HepG2 (cell line): Measurements from ENCODE around the gene RETN. TPM values are rescaled to one million over a fixed set of nuclear protein-coding genes. Genes with fewer than 3 reads are reported as not detected.

ENCODE experiments used
- HIC2 ChIP-seq: sonication (generic); formaldehyde crosslinking; IDR thresholded peaks from 2 replicates; pipeline ENCODE4 v1.9.0; 2022; ENCODE audit warnings: low read depth, missing genetic modification reagents
- SSRP1 ChIP-seq: IDR thresholded peaks from 2 replicates; pipeline ENCODE4 v1.6.1; 2016; ENCODE audit warnings: control low read depth
- ZFYVE20 ChIP-seq: sonication (generic); formaldehyde crosslinking; IDR thresholded peaks from 2 replicates; pipeline ENCODE4 v1.8.0; 2023; ENCODE audit warnings: low read depth, mild to moderate bottlenecking, moderate library complexity, missing genetic modification reagents, borderline replicate concordance
- ZHX2 ChIP-seq, 2 experiments: sonication (generic) in 1 of 2; formaldehyde crosslinking in 1 of 2; IDR thresholded peaks; 2 replicates each; pipeline versions ENCODE4 v1.6.1 to v1.9.0; 2014 to 2022; ENCODE audit warnings: antibody characterized with exemption in 1 of 2, borderline replicate concordance in 1 of 2, inconsistent platforms in 1 of 2, low read depth in 1 of 2, missing genetic modification reagents in 1 of 2
- ZNF570 ChIP-seq: sonication (generic); formaldehyde crosslinking; IDR thresholded peaks from 2 replicates; pipeline ENCODE4 v1.4.0; 2020; ENCODE audit warnings: mild to moderate bottlenecking, missing genetic modification reagents, borderline replicate concordance
- ZNF761 ChIP-seq: sonication (generic); formaldehyde crosslinking; conservative IDR thresholded peaks from 2 replicates; pipeline ENCODE4 v1.4.0; 2020; ENCODE audit warnings: mild to moderate bottlenecking, missing genetic modification reagents
- polyA plus RNA-seq, 8 experiments: library from polyadenylated mRNA; depleted of rRNA in 3 of 8; stranded (reverse) in 7 of 8; unstranded in 1 of 8; fragments of >200 nt; fragmentation: Illumina TruSeq in 4 of 8; extraction: Trizol in 4 of 8; gene quantifications; 2 replicates each; pipeline versions ENCODE4 v1.2.1 to v1.2.3, GENCODE V29; 2011 to 2016; ENCODE audit warnings: low read depth in 4 of 8, missing spikeins in 1 of 8, mixed read lengths in 1 of 8; ENCODE audit not compliant: insufficient read depth in 1 of 8
- total RNA-seq, 5 experiments: library from RNA; depleted of rRNA; stranded (reverse); fragments of >200 nt; fragmentation: Illumina TruSeq; extraction: Trizol; gene quantifications; 2 replicates each; pipeline ENCODE4 v1.2.3, GENCODE V29; 2016; ENCODE audit warnings: low read depth in 1 of 5

RETN gene
- total and polyA plus RNA-seq, 2 of the 13 experiments (the other 11 are each of a cell fraction or from before 2014, with no cell fraction given): not detected

- TF ChIP-seq ZHX2 (IDR thresholded peaks at IDR 0.05; ENCODE audit: low read depth): no peak
- TF ChIP-seq ZHX2 (CRISPR knock-in tag; IDR thresholded peaks at IDR 0.05; ENCODE audit: borderline replicate concordance): no peak
- TF ChIP-seq ZNF570: no peak
- TF ChIP-seq ZFYVE20 (CRISPR knock-in tag): no peak
- no peak for TF ChIP-seq HIC2 (CRISPR knock-in tag)
- TF ChIP-seq SSRP1 (CRISPR knock-in tag): no peak
- no peak; the same call in 1 of the 2 replicates for TF ChIP-seq ZNF761
These were observed 16.7 kb upstream of the RETN start (continued) for GRCh38 chr19:7652061-7652641.
